Activated CD4-positive, alpha-beta T cell treated with anti-CD3 and anti-CD28 coated beads, Interleukin-2, amount 50 U/mL, for 16 hours (primary cell): ENCODE measurements around the gene GPAT3.
A peak's percentile ranks its signal among the peaks of the same experiment; 100 is the strongest.
"Not testable (repeated sequence)": the region's sequence is repeated elsewhere in the genome, so short reads cannot be mapped to it uniquely, and the experiment has no call there.

Experiments used
- DNase-seq: peaks from one replicate; pipeline ENCODE4 v3.0.0-alpha.2; 2020

GPAT3 gene

DNA sequence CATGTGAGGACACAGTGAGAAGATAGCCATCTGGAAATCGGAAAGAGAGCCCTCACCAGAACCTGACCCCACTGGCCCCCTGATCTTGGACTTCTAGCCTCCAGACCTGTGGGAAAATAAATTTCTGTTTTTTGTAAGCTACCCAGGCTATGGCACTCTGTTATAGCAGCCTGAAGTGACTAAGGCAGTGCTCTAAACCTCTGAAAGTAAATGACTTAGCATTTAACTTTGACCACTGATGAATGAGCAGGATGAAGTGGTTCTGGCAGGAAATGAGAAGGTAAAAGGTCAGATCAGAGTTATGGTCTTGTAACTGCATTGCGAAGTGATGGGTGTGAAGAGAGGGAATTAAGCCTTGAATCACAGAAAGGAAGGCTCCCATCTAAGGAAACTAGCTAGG lies 17.0 kb downstream of the GPAT3 start:
- peak; percentile 61 for DNase-seq

- DNase-seq: no peak
Observed at GRCh38 chr4:83556006-83556707, 20.2 kb downstream of the GPAT3 start.

GRCh38 chr4:83556816-83557215 lies 20.9 kb downstream of the GPAT3 start:
- DNase-seq: no peak

DNA sequence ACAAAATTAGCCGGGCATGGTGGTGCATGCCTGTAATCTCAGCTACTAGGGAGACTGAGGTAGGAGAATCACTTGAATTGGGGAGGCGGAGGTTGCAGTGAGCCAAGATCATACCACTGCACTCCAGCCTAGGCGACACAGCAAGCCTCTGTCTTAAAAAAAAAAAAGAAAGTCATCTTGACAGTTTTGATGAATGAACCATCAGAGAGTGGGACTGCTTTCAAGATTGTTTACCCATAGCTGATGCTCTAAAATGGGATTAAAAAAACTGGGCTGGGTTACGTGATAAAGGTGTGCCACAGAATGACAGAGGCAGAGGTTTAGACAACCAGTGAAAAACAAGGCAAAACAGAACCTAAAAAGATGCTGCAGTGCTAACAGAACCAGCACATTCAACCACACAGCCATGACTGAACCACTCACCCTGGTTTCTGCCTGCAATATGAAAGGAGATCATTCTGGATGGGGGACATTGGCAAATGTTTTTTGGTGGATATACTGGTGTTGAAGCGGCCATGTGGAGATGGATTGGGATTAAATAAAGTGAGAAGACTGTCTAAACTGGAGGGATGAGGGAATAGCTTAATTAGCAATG lies 22.2 kb downstream of the GPAT3 start:
- peak; percentile 16 for DNase-seq

DNA sequence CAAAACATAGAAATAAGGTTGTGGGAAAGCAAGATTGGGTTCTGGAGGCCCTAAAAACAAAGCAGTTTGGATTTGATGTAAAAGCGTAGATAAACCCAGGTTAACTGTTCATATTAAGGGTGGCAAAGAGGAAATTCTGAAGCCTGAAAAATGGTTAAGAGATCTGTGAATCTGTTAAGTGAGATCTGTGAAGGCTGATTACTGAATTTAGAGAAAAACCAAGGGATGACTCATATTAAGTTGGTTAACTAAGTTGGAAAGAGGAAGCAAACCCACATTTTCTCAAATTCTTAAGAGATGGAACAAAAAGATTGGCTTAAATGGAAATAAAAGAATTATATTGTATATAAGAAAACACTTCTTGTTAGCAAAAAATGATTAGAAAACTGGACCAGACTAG lies 22.8 kb downstream of the GPAT3 start:
- peak; percentile 54 for DNase-seq

DNA sequence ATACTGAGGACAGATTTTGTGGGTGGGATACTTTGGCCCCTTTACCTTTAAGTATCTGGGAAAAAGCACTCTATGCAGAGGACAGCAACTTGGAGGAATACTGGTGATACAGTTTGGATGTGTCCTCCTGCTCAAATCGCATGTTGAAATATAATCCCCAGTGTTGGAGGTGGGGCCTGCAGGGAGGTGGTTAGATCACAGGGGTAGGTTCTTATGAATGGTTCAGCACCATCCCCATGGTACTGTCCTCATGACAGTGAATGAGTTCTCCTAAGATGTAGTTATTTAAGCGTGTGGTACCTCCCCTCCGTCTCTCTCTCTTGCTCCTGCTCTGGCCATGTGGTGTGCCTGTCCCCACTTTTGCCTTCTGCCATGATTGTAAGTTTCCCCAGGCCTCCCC lies 24.6 kb downstream of the GPAT3 start:
- DNase-seq: no peak

GRCh38 chr4:83561381-83561780 lies 25.5 kb downstream of the GPAT3 start:
- peak; percentile 67 for DNase-seq

- no peak for DNase-seq
Observed at GRCh38 chr4:83563998-83564397, 28.1 kb downstream of the GPAT3 start.

GRCh38 chr4:83568062-83568461 lies 32.2 kb downstream of the GPAT3 start:
- DNase-seq: no peak

DNA sequence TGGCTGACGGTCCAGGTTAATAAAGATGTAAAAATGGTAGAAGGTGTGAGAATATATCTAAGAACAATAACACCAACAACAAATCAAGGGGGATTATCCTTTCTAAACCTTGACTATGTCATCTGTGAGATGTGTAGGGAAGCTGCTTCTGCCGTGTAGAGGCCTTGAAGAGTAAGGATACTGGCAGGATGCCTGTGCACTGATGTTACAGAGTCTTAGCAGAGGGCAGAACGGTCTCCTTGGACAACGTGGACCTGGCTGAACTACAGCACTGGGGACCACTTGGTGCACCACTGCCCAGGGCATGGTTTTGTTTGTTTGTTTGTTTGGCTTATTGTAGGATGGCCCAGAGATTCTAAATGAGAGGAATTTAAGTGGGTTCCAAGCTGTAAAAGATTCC lies 33.5 kb downstream of the GPAT3 start:
- DNase-seq: no peak

DNA sequence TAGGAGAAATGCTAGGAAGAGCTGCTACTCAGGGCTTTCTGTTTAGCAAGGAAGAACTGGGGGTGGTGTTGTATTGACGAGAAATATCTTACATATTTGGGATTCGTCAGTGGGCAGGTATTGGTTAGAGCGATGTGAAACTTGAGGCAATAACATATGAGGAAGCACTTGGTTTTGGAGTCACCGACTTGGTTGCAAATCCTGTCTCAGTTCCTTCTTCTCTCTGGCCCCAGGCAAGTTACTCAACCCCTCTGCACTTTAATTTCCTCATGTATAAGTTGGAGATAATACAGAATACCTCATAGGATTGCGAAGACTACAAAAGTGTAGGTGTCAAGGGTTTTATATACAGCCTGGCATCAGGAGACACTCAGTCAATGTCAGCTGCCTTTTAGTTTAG lies 34.1 kb downstream of the GPAT3 start:
- no peak for DNase-seq

DNA sequence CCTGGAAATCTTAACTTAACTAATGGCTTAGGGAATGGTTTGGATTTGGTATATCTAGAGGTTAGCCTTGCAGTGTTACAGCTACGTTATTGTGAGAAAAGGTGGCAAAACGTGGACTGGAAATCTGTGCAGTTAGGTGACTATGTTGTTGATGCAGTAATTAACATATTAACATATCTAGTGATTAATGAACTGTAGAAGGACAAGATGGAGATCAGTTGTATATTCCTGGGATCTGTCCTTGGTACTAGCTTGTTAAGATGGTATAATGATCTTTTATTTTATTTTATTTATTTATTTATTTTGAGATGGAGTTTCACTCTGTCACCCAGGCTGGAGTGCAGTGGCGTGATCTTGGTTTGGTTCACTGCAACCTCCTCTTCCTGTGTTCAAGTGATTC lies 36.9 kb downstream of the GPAT3 start:
- DNase-seq: no peak

GRCh38 chr4:83574247-83574646 lies 38.3 kb downstream of the GPAT3 start:
- DNase-seq: no peak

DNA sequence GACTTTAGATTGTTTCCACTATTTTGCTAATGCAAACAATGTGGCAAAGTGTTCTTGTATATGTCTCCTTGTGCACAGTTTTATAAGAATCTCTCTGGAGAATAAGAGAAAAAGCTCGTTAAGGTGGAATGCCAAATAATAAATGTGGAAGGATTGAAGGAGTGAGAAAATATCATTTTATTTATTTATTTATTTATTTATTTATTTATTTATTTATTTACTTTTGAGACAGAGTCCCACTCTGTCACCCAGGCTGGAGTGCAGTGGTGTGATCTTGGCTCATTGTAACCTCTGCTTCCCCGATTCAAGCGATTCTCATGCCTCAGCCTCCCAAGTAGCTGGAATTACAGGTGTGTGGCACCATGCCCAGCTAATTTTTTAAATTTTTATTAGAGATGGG lies 40.3 kb downstream of the GPAT3 start:
- DNase-seq: not testable (repeated sequence)

DNA sequence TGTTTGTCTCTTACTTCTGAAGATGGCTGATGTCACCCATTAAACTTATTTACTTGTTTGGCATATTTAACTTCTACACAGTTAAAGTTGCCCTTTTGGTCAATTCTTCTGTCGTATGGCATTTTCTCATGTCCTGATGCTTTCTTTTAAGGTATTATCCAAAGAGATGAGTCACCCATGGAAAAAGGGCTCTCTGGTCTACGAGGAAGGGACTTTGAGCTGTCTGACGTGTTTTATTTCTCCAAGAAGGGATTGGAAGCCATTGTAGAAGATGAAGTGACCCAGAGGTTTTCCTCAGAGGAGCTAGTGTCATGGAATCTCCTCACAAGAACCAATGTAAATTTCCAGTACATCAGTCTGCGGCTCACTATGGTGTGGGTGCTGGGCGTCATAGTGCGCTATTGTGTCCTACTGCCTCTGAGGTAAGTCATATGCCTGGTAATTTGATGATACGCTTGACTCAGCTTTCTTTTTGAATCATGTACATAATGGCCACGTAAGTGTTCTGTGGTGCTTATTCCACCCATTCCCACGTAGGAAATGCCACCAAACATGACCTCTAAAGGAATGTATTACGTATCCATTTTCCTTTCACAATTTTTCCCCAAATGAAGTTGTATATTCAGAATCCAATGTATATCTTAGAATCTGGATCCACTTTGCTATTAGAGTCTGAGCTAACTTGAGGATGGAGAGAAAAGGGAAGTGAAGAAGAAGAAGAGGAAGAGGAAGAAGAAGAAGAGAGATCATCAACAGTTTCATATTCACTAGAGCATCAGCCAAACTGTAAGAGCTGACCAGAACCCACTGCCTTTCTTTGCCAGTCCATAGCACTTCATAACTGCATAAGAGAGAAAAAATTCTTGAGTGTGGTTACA lies 45.7 kb downstream of the GPAT3 start:
- DNase-seq: no peak

DNA sequence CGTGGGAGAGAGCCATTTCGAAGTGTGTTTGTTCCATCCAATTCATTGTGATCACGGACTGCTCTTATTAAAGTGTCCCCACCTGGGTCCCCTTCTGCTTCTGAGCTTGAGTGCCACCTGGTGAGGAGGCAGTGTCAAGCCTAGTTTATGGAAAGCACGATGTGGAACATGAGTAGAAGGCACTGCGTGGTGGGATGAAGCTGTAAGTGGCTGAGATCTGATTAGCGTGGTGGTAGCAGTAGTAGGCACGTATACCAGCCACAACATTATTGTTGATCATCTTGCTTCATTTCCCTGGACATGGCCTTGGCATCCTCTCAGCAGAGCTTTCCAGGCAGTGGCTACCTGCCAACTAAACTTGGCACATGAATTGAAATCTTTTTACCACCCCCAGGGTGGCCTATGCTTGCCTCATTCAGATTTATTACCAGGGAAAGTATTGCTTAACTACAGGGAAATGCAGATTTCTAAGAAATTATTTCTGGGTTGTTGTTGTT lies 46.4 kb downstream of the GPAT3 start:
- DNase-seq: no peak

DNA sequence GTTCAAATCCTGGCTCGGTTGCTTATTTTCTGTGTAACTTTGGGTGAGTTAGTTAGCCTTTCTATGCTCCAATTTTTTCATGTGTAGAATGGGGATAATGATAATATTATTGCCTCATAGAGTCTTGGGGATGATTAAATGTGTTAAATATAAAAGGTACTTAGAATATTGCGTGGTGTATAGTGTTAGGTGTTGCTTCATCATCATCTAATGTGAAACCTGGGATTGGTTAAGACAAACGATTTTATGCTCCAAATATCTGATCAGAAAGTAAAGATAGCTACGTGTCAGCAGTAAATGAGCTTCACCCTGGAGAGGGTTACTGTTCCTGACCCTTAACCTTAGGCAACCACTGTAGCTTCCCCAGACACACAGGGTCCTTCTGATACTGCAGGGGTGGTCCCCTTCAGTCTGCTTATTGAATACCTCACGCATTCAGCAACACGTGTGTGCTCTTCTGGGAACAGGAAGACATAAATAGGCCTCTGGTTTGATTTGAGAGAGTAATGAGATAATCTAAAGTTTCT lies 50.1 kb downstream of the GPAT3 start:
- no peak for DNase-seq

DNA sequence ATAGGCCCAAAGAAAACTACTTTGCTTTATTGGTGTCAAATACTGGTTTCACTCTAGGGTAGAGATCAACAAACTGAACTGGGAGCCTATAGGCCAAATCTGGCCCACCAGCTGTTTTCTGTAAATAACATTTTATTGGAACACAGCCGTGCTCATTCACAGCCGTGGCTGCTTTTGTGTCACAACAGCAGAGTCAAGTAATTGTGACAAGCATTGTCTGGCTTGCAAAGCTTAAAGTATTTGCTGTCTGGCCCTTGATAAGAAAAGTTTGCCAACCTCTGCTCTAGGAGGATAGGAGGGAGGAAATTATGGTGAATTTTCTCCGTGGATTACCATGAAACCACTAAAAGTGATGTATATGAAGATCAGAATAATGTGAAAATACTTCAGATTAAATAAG lies 53.4 kb downstream of the GPAT3 start:
- no peak for DNase-seq

DNA sequence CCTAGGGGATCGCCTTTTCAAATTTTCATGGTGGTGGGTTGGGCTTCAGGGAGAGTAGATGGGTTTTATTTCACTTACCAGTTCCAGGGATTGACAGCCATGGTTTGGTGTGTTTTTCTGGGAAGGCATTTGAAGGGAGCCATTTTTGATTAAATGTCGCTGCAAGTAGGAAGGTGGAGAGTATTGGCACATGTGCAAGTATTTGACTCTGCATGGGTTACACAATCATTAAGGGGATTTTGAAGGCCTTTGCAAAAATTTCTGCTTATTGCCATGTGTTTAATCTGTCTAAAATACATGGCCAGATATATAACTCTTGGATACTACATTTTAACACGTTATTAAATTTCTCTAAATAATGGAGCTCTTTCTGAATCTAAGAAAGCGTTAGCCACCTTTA lies 55.1 kb downstream of the GPAT3 start:
- no peak for DNase-seq

DNA sequence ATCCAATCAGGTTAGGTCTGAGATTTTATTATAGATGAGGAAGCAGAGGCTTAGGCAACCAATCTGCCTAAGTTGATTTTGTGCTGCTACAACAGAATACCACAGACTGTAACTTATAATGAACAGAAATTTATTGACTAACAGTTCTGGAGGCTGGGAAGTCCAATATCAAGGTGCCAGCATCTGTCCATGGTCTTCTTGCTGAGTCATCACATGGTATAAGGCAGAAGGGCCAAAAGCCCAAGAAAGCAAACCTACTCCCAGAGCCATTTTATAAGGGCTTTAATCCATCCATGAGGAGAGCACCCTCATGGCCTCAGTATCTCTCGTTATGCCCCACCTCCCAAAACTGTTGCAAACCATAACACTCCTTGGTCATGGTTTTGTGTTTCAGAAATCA lies 55.8 kb downstream of the GPAT3 start:
- DNase-seq: no peak

GRCh38 chr4:83599183-83599582 lies 63.3 kb downstream of the GPAT3 start:
- DNase-seq: peak; percentile 28

- DNase-seq: no peak
Observed at GRCh38 chr4:83603129-83603528, 67.2 kb downstream of the GPAT3 start.

DNA sequence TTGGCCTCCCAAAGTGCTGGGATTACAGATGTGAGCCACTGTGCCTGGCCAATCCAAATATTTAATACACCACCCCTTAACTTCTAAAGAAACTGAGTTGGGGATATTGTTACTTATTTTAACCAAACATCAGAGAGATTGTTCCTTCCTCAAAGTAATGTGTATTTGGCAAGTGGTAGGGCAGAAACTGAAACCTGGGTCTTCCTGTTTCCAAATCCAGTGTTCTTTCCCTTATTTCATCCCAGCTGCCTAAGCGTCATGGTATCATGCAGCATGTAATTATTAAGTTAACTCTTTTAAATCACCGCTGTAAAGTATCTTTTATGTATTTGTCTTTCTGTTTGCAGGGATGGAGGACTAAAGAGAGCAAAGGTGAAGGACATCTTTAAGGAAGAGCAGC lies 68.4 kb downstream of the GPAT3 start:
- no peak for DNase-seq

DNA sequence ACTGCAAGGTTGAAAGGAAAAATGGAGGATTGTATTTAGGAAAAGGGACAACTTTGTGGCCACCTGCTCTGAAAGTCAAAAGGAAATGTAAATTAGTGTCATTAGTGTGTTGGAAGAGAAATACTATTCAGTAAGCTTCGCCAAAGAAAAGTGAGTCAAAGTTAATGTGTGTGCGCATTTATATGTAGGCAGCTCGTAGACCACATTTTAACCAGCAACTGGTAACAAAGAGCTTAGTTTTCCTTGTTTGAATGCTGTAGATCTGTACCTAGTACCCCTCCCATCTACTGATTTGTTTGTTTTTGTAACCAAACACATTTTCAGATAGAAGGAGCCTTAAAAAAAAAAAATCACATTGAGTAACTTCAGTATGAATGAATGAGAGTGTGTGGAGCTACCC lies 69.3 kb downstream of the GPAT3 start:
- DNase-seq: no peak
